IPS-NIHi11 (cell line): Measurements from ENCODE around the gene MCEMP1.

Experiments used
- DNase-seq: peaks from one replicate; pipeline ENCODE4 v3.0.0; 2012; ENCODE audit warnings: mixed read lengths, low spot score

The MCEMP1 gene

DNA sequence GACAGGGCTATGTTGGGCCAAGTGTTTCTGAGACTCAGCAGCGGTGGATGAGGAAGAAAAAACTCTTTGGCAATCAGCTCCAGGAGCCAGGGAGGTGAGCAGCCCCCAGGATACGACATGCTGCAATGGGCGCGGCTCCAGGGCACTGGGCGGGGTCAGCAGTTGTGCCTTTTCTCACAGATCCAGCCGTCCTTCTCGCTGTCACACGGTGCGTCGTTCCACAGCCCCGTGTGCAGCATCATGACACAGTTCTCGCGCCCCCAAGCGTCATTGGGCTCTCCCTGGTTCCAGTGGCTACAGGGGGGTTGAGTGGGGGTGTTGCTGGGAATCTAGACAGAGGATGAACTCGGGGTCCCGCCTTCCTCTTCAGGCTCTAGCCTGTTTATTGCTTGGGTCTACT is 52.3 kb downstream of the MCEMP1 start:
- no peak for DNase-seq
